ENCODE data around the gene YPEL1.
"Not testable (repeated sequence)": the region's sequence is repeated elsewhere in the genome, so short reads cannot be mapped to it uniquely, and the experiment has no call there.

The YPEL1 gene

GRCh38 chr22:21681566-21682370 lies 53.8 kb downstream of the YPEL1 start:
- DNase-seq, result no peak

- DNase-seq, result no peak
Measured at GRCh38 chr22:21680830-21681565, 54.6 kb downstream of the YPEL1 start.

GRCh38 chr22:21679383-21679782 lies 56.2 kb downstream of the YPEL1 start:
- no peak for DNase-seq

- not testable (repeated sequence) for DNase-seq
Measured at GRCh38 chr22:21678842-21679241, 56.8 kb downstream of the YPEL1 start.

GRCh38 chr22:21677606-21678443 lies 57.8 kb downstream of the YPEL1 start:
- DNase-seq, result no peak

GRCh38 chr22:21674638-21675245 lies 60.9 kb downstream of the YPEL1 start:
- DNase-seq, result no peak

- DNase-seq, result no peak
Measured at GRCh38 chr22:21673534-21674321, 61.9 kb downstream of the YPEL1 start.

GRCh38 chr22:21672107-21672629 lies 63.4 kb downstream of the YPEL1 start:
- no peak for DNase-seq

GRCh38 chr22:21669026-21669425 lies 66.6 kb downstream of the YPEL1 start:
- DNase-seq, result no peak

- DNase-seq, result no peak
Measured at GRCh38 chr22:21666786-21667185, 68.8 kb downstream of the YPEL1 start.

- no peak for DNase-seq
Measured at GRCh38 chr22:21665047-21665851, 70.3 kb downstream of the YPEL1 start.

GRCh38 chr22:21663738-21664137 lies 71.9 kb downstream of the YPEL1 start:
- DNase-seq, result no peak

- no peak for DNase-seq
Measured at GRCh38 chr22:21661991-21662390, 73.6 kb downstream of the YPEL1 start.

GRCh38 chr22:21660904-21661303 lies 74.7 kb downstream of the YPEL1 start:
- DNase-seq, result no peak

- DNase-seq, result no peak
Measured at GRCh38 chr22:21659864-21660525, 75.6 kb downstream of the YPEL1 start.

- peak; percentile 78 for DNase-seq
Measured at GRCh38 chr22:21657360-21658032, 78.1 kb downstream of the YPEL1 start.

GRCh38 chr22:21657020-21657359 lies 78.6 kb downstream of the YPEL1 start:
- no peak for DNase-seq

- DNase-seq, result no peak
Measured at GRCh38 chr22:21652547-21653545, 82.7 kb downstream of the YPEL1 start.
